ENCODE data around the gene AMER3.

AMER3 gene

DNA sequence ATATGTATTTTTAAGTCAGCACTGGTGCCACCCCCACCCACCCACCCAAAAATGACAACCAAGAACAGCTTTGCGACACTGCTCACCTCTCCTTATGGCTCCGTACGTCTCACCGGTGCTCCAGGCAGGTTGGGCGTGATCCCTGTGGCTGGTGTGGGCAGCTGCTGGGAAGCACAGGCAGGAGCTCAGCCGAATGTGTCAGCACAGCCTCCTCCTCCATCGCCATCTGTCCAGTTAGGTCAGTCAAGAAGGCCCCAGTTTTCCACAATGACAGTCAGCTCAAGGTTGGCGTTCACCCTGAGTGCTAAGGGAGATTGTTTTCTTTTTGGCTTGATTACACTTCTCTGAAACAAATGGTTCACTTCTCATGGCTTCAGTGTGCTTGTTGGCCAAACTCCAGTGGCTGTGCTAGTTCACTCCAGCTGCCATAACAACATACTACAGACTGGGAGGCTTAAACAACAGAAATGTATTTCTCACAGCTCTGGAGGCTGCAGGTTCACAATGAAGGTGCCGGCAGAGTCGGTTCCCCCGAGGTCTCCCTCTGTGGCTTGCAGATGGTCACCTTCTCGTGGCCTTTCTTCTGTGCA, 30.2 kb downstream of the AMER3 start:
- DNase-seq (ENCODE audit: low read depth) = no peak

DNA sequence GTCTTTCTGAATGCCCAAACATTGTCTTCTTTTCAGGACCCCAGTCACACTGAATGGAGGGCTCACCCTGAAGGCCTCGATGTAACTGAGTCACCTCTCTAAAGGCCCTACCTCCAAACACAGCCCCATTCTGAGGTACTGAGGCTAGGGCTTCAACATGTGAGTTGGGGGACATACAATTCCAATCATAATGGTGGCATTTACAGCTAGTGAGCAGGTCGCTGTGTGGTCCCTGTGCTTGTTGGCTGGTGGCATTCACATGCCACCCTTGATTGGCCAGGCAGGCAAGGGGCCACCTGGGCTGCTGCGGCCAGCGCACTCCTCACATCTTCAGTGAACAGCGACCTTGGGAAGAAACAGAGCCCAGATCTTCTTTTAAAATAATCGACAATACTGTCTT, 30.7 kb downstream of the AMER3 start:
- DNase-seq (ENCODE audit: low read depth) = no peak

DNA sequence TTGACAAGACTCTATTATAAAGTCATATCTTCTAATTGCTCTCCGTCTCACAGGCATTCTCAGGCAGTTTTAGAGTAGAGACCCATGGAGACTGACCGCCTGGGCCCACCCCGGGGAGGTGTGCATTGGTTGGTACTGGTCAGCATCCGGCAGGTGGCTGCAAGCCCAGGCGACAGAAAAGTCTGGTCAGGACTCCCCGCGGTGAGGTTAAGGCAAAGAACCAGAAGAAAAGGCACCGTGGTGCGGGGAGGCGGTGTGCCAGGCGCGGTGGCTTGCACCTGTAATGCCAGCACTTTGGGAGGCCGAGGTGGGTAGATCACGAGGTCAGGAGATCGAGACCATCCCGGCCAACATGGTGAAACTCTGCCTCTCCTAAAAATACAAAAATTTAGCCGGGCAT, 32.5 kb downstream of the AMER3 start:
- no peak for DNase-seq (ENCODE audit: low read depth)

DNA sequence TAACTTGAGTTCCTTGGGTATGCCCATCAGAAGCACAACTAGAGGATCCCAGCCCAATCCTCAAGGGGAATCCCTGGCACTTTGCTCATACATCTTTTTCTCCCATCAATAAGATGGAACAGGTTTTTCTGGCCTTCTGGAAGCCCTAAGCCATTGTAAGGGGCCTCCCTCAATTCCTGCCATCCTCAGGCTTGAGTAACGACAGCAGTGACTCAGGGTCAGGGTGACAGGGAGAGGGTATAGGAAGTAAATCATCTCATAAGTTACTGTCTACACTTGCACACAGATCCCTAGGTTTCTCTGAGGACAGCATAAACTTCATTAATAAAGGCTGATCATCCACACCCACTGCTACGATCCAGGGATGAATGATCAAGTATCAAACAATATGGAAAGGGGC, 35.0 kb downstream of the AMER3 start:
- no peak for DNase-seq (ENCODE audit: low read depth)

DNA sequence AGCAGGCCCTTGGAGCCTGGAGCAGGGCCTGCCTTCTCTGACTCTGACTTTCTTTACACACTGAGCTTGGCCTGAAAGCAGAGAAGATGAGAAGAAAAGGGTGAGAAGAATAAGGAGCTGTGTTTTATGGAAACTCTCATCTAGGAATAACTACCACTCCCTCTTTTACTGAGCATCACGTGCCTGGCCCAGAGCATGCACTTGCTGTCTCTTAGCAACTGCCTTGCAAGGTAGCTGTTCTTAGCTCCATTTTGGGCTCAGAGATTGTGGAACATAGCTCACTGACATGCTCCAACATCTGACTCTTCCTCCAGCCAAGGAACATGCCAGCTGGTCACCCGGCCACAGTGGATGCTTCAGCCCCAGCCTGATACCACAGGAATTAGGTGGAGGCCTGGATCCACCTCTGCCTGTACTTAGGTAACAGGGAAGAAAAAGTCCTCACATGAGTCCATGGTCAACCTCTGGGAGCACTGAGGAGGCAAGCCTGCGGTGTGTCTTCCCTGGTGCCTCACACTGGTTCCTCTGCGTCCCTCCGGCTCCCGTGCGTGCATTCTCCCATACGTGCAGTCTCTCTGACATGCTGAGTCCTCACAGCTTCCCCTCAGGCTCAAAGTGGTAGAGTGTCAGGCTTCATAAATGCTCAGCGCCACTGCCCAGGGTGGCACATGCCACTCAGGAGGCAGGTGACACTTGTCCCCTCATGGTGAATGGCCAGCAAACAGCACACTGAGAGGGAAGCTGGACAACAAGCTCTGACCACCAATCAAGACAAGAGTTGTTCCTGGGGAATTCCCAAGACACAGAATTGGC, 35.7 kb downstream of the AMER3 start:
- no peak for DNase-seq (ENCODE audit: low read depth)

DNA sequence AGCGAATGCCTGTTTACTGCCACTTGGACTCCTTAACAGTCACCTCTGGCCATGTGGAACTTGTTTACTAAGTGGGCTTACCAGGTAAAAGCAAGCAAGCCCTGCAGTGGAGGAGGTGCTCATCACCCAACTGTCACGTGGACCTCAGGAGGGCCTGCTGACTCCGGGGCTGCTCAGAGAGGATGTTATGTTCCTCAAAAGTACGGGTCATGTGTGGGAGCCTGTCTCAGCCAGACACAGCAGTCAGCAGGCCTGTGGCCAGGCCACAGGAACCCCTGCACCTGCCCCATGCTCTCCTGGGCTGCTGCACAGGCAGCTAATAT, 36.2 kb downstream of the AMER3 start:
- DNase-seq (ENCODE audit: low read depth) = no peak

DNA sequence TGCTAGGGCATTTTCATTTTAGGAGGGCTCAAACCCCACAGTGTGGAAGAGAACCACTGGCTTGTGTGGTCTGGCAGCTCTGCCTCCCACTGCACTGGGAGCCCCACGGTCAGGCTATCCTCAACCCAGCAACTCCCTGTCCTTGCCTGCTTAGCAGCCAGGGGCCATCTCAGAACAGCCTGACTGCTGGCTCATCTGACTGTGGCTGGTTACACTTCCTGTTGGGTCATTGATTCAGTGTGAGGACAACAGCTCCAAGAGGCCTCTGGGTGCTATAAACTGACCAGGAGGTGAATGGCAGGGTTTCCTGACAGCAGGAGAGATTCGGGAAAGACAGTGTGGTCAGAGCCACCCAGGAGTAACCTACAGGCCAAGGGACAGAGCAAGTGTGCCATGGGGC, 40.1 kb downstream of the AMER3 start:
- DNase-seq (ENCODE audit: low read depth) = no peak

DNA sequence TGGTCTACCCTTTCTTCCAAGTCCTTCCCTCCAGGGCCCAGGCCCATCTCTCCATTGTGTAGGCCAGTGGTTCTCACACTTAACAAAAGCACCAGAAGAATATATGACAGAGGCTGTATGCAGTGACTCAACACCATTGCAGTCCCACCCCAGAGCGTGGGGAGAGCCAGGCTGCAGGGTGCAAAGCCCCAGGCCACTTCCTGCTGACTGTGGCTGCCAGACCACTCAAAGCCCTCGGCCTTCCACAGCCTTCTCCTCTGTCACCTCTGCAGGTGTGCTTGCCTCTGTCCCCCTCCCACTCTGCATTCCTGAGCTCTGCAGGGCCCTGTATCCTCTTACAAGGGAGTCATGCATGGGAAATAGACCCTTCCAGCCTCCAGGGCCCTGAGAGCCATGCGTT, 41.0 kb downstream of the AMER3 start:
- DNase-seq (ENCODE audit: low read depth) = no peak

DNA sequence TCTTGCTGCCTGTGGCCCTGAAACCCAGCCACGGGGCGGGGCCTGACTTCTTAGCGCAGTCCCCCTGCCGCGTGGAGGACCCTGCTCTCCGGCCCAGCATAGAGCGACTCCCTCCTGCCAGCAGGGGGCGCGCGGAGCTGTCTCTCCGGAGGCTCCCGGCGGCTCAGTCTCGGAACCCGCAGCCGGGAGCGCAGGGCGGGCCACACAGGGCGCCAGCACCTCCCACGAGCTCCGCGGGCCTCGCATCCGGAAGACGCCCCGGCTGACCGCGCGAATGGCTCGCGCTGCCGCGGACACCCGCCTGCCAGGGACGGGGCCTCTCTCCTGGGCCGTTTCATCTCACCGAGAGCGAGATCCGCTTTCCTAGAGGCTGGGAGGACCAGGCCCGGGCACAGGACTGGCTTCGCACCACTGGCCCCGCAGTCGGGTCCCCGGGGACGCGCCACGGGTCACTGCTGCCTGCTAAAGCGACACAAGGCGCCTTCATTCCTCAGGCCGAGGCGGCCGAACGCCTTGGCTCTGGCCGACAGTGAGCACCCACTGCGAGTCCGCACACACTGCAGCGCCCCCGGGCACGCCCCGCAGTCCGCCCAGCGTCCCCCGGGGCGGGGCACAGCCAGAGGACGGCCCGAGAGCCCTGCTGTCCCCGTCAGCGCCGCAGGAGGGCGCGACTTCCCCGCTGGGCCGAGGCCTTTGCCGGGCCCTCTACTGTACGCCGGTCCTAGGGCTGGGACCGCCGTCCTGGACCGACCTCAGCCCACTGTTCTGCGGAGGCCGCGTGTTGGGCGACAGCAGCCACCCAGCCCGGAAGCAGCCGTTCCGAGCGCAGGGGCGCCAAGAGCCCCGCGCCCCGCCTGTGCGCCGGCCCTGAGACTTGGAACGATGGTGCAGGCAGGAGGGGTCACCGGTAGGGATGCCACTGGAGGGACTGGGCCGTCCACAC, 42.4 kb downstream of the AMER3 start:
- DNase-seq (ENCODE audit: low read depth) = peak; percentile 30

DNA sequence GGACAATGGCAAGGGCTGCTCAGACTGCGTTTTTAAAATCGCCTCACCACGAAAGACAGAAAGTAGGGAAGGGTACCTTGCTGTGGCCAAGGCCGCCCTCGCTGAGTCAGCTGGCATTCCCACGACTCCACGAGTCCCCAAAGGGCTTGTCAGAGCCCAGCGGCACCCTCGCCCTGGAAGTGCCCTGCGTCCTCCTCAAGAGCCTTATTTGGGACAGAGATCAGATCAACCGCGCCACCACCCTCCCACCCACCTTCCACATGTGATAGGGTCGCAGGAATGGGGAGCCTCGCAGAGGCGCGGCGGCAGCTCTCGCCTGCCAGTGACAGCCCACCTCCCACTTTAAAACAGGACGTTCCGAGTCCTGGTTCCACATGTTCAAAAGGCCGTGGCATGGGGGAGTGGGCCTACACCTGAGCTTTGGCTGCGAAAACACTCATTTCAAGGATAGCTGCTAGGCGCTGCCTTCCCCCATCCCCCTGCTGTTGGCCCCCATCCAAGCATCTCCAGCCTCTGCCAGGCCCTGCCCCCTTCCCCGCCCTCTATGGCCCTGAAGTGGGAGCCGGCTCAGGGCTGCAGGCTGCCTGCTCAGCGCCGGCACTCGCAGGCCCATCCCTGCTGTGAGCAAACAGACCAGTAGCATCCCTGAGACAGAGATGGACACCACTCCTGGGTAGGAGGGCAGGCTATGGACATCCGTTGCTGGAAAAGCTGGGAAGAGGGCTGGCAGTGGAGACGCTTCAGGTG, 43.3 kb downstream of the AMER3 start:
- no peak for DNase-seq (ENCODE audit: low read depth)

DNA sequence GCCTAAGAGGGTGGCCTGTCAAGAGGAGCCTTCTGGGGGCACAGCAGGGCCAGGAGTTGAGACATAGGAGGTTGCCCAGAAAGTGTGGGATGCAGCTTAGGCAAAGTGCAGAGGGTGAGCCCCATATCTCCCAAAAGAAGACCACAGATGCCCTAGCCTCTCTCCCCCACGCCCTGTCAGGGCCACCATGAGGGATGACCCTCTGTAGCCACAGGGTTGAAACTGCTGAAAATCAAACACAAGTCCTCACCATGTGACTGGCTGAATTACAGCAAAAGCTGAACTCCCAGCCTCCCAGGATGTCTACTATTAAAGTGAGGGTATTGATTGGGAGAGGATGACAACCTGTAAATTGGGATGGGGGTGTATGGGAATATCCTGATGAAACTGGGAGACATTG, 44.0 kb downstream of the AMER3 start:
- DNase-seq (ENCODE audit: low read depth) = no peak

DNA sequence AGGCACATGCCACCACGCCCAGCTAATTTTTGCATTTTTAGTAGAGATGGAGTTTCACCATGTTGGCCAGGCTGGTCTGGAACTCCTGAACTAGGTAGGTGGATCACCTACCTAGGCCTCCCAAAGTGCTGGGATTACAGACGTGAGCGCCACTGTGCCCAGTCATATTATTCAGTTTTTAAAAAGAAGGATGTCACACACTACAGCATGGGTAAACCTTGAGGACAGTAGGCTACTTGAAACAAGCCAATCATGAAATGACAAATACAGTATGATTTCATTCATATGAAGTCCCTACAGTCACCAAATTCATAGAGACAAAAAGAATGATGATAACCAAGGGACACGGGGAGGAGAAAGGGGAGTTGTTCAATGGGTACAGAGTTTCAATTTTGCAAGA, 50.3 kb downstream of the AMER3 start:
- DNase-seq (ENCODE audit: low read depth) = no peak

DNA sequence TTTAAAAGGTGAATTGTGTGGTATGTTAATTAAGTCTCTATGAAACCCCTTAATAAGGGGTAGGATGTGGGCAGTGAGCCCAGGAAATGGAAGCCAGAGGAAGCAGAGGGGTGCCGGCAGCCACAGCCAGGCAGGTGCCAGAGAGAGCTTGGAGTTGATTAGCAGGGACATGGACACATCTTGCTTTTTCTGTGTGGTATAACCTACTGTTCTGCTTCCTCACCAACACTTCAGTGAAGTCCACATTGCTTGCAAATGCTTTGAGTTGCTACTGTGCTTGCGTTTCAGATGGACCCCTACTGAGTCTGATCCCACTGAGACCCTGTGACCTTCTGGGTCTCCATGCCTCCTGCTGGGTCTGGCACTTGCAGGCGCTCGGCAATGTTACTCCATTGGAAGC, 51.0 kb downstream of the AMER3 start:
- DNase-seq (ENCODE audit: low read depth) = no peak

DNA sequence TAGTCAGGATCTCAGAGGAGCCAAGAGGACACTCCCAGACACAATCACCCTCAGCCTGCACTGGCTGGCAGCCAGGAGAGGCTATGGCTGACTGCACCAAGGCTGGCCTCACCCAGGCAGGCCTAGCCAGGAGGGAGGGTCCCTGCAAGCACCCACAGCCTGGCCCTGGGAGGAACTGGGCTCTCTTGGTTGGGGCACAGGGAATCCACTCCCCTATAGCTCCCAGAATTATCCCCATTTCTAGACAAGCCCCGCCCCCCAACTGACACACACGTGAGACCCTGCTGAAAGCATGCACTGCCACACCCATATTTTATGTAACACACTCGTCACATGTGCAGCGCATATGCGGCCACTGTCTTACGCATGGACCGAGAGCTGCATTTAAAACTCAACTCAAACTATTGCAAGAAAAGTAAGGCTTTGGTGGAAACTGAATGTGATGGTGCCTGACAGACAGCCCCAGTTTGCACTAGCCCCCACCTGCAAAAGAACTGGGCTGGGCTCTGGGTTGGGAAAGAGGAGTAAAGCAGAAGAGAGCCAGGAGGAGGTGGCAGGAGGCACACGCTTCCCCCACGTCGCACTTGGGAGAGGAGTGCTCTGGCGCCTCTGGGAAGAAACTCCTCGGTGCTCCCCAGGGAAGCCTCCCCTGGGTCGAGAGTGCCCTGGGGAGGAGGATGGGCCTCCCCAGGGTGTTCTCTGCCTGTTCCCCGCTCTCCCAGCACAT, 52.5 kb downstream of the AMER3 start:
- no peak for DNase-seq (ENCODE audit: low read depth)

DNA sequence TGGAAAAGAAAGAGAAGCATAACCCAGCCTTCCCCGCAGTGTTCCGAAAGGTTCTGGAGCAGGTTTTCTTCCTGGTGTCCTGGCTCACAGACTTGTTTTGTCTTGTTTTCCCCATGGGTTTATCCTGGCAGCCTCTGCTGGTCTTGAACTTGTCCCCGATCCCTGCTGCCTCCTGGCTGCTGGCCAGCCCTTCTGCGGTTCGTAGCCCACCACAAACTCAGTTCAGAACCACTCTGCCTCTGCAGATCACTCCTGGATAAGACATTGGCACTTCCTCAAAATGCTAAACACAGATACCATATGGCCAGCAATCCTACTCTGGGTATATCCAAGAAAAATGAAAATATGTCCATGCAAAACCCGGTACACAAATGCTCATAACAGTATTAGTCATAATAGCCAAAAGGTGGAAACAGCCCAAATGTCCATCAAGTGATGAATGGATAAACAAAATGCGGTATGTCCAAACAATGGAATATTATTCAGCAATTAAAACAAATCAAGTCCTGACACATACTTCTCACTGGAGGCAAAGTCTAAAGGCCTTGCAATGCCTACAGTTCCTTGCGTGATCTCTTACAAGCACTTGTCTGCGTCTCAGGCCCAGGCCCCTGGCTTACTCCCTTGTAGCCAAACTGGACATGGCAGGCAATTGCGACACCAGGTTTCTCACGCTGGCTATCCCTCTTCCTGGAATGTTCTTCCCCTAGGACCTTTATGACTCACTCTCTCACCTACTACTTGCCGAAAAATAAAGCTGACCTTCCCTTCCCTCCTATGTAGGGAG, 53.3 kb downstream of the AMER3 start:
- no peak for DNase-seq (ENCODE audit: low read depth)

DNA sequence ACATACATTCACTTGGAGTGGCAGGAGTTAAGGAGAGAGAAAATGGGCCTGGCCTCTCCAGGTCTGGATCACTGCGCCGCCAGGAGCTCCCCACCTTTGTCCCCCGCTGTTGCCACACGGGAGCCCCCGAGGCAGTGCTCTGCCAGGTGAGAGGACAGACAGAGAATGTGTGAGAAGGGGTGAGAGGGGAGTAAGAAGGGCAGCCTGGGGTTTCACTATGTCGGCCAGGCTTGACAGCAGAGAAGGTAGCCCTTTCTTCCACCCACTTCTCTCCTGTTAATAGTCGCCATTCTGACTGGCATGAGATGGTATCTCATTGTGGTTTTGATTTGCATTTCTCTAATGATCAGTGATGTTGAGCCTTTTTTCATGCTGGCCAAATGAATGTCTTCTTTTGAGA, 55.1 kb downstream of the AMER3 start:
- DNase-seq (ENCODE audit: low read depth) = no peak

DNA sequence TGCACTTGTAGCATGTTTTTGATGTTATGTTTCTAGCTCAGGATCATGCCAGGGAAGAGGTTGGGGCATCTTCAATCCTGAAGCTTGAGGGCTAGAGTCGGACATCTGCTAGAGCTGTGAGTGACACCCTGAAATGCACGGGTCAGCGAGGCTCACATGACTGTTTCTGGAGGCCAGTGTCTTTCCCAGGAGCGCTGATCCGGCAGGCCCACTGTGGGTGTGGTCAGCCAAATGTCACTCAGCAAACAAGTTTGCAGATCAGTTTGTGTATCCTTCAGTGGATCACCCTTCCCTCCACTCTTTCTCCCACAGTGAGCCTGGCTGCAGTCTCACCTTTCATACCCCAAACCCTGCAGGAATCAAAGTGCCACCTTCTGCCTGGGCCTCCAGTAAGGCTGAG, 58.4 kb downstream of the AMER3 start:
- no peak for DNase-seq (ENCODE audit: low read depth)

DNA sequence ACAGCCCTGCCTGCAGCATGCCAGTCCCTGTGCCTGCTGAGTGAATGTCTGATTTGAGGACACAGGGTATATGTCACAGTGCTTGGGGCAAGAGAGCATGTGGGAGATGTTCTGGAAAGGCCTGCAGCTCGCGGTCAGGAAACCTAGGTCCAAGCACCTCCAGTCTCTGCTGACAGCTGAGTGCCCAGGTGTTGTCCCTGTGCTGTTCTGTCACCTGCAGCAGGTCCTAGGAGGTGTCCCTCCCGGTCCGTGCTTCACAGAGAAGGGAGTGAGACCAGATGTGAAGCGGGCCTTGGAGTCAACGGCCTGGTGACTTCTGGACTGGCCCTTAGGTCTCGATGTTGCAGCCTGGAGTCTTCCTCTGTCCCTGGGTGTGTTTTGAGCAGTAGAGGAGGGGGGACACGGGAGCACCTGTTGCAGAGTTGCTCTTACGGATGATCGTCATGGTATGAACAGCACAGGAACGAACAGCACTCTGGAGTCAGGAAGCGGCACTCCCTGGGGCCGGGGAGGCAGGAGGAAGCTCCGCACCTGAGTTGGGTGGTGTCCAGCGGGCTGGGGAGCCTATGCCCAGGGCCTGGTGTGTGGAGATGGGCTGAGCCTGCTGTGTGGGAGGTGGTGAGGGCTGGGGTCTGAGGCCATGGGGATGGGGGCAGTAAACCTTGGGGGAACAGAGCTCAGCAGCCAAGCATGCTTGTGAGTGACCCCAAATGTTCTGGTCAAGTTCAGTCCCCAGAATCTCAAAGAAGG, 59.8 kb downstream of the AMER3 start:
- no peak for DNase-seq (ENCODE audit: low read depth)

All from non-pigmented ciliary epithelial cell (primary cell).